Measurements from ENCODE around the gene PSME3.
"Not testable (repeated sequence)": the region's sequence is repeated elsewhere in the genome, so short reads cannot be mapped to it uniquely, and the experiment has no call there.

Gene PSME3

DNA sequence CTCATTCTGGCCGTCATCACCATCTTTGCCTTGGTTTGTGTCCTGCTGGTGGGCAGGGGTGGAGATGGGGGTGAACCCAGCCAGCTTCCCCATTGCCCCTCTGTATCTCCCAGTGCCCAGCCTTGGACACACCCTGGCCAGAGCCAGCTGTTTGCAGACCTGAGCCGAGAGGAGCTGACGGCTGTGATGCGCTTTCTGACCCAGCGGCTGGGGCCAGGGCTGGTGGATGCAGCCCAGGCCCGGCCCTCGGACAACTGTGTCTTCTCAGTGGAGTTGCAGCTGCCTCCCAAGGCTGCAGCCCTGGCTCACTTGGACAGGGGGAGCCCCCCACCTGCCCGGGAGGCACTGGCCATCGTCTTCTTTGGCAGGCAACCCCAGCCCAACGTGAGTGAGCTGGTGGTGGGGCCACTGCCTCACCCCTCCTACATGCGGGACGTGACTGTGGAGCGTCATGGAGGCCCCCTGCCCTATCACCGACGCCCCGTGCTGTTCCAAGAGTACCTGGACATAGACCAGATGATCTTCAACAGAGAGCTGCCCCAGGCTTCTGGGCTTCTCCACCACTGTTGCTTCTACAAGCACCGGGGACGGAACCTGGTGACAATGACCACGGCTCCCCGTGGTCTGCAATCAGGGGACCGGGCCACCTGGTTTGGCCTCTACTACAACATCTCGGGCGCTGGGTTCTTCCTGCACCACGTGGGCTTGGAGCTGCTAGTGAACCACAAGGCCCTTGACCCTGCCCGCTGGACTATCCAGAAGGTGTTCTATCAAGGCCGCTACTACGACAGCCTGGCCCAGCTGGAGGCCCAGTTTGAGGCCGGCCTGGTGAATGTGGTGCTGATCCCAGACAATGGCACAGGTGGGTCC lies 18.4 kb downstream of the PSME3 start:
- DNase-seq, result not testable (repeated sequence)

DNA sequence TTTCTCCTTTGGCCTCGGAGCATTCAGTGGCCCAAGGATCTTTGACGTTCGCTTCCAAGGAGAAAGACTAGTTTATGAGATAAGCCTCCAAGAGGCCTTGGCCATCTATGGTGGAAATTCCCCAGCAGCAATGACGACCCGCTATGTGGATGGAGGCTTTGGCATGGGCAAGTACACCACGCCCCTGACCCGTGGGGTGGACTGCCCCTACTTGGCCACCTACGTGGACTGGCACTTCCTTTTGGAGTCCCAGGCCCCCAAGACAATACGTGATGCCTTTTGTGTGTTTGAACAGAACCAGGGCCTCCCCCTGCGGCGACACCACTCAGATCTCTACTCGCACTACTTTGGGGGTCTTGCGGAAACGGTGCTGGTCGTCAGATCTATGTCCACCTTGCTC lies 19.2 kb downstream of the PSME3 start:
- no peak for DNase-seq

DNA sequence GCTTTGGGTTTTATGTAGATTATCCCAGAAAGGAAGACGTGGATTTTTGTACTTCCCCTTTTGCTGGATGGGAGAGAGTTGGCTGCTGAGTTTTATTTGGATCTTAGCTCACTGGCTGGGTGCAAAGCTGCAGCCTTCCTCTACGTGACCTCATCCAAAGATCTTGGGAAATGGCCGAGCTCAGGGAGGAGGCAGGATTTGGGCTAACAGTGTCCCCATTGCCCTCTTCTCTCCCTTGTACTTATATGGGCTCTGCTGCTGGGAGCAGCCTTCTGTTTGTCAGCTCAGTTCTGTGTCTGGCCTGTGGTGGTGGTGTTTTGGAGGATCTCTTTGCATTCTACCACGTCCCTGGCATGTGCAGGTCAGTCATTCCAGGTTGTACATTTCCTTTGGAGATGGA lies 19.8 kb downstream of the PSME3 start:
- no peak for DNase-seq

DNA sequence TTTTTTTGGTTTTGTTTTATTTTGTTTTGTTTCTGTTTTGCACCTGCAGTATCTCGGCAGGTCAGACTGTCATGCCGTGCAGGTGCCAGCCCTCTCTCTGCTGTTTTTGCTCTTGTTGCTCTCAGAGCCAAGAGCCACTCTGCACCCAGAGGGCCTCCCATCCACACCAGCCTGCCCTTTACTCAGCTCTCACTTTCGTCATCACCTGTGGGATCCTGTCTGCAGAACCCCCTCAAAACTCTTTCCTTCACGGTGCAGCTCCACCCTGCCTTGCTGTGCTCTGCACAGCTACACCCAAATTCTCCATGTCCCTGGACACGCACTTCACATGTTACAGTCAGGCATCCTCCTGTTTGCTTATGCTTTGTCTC lies 20.4 kb downstream of the PSME3 start:
- no peak for DNase-seq

DNA sequence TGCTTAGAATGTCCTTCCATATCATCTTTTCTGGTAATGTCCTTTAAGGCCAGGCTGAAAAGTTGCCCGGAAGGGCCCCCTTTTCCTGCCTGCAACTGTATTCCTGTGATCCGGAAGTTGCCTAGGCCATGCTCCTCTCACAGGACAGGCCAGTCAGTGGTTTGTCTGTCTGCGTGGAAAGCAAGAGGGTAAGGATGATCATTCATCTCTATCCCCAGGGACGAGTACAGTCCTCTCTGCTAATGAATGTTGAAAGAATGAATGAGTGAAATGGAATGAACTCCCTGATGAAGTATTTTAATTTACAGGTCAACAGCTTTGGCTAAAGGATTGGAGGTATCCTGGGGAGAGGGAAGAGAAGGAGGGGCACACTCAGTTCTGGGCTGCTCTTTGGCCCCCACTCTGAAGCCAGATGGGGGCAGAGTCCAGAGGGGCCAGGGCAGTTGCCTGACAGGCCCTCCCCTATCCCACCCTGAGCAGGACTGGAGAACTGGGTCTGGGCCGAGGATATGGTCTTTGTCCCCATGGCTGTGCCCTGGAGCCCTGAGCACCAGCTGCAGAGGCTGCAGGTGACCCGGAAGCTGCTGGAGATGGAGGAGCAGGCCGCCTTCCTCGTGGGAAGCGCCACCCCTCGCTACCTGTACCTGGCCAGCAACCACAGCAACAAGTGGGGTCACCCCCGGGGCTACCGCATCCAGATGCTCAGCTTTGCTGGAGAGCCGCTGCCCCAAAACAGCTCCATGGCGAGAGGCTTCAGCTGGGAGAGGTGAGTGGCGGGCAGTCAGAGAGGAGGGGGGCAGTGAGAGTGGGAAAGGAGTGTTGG lies 21.0 kb downstream of the PSME3 start:
- no peak for DNase-seq

DNA sequence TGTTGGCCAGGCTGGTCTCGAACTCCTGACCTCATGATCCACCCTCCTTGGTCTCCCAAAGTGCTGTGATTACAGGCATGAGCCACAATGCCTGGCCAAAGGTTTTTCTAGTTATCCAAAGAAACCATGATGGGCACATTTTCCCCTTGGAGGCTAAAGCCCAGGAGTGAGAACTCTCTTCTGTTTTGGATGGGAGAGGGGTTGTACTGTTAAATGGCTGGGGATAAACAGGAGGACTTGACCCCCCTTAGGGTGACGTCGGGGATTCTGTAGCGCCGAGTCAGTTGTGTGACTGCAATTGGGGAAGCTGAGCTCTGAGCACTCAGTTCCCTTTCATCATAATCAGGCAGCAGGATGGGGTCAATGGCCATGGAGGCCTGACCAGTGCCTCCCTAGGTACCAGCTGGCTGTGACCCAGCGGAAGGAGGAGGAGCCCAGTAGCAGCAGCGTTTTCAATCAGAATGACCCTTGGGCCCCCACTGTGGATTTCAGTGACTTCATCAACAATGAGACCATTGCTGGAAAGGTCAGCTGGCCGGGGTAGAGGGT lies 21.9 kb downstream of the PSME3 start:
- DNase-seq, result no peak

DNA sequence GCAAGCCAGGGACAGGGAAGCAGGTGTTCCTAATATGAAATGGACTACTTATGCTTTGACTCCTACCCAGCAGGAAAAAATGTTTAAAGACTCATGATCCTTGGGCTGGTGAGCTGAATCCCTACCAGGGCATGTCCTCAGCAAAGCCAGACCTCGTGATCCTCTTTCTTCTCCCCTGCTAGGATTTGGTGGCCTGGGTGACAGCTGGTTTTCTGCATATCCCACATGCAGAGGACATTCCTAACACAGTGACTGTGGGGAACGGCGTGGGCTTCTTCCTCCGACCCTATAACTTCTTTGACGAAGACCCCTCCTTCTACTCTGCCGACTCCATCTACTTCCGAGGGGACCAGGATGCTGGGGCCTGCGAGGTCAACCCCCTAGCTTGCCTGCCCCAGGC lies 22.9 kb downstream of the PSME3 start:
- DNase-seq, result not testable (repeated sequence)

DNA sequence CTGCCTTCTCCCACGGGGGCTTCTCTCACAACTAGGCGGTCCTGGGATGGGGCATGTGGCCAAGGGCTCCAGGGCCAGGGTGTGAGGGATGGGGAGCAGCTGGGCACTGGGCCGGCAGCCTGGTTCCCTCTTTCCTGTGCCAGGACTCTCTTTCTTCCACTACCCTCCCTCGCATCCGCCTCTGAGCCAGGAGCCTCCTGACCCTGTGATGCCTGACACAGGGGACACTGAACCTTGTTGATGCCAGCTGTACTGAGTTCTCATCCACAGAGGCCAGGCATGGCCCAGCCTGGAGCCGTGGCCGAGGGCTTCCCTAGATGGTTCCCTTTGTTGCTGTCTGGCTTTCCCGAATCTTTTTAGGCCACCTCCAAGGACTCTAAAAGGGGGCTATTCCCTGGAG lies 23.3 kb downstream of the PSME3 start:
- not testable (repeated sequence) for DNase-seq

DNA sequence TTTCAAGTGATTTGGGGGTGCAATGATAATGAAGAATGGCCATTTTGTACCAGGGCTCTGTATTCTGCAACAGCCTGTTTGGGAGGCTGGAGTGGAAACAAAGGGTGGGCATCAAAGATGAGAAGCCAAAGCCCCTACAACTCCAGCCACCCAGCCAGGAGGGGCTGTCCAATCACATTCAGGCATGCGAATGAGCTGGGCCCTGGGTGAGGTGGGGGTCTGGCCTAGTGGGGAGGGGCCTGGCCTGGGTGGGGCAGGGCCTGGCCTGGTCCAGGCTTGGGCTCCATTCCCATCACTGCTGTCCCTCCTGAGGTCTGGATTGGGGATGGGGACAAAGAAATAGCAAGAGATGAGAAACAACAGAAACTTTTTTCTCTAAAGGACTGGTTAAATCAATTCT lies 24.2 kb downstream of the PSME3 start:
- no peak for DNase-seq

DNA sequence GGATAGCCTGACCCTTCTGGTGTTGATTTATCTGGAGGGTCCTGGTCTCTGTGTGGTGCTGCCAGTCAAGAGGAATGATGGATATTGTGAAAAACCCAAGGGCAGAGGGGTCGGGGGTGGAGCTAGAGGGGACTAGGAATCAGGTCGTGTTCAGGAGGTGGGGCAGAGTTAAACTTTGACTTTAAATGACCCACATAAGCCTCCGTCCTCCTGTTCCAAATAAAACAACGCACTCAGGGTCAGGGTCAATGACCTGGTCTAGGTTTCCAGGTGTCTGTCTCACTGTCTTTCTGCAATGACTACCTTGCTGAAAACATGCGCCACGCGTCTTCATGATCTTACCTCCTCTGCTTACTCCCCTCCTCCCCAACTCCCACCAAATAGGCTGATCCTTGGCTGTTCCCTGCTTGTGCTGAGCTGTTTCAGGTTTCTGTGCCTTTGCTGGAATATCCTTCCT lies 32.5 kb downstream of the PSME3 start:
- no peak for DNase-seq

DNA sequence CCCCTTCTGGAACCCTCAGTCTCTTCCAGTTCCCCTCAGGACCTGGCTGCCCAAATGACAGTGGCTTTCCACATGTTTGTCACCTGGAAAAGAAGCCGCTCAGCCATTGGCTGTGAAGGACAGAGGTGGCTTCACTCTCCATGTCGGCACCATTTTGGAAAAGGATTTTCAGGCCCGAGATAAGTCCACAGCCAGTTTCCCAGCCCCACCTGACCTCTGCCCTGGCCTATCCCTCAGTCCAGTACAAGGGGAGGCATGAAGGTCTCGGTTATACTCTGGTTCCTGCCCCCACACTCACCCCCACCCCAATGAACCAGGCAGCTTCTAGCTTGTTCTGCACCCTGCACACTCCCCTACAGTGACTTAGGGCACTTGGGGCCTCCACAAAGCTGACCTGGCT lies 33.0 kb downstream of the PSME3 start:
- no peak for DNase-seq

DNA sequence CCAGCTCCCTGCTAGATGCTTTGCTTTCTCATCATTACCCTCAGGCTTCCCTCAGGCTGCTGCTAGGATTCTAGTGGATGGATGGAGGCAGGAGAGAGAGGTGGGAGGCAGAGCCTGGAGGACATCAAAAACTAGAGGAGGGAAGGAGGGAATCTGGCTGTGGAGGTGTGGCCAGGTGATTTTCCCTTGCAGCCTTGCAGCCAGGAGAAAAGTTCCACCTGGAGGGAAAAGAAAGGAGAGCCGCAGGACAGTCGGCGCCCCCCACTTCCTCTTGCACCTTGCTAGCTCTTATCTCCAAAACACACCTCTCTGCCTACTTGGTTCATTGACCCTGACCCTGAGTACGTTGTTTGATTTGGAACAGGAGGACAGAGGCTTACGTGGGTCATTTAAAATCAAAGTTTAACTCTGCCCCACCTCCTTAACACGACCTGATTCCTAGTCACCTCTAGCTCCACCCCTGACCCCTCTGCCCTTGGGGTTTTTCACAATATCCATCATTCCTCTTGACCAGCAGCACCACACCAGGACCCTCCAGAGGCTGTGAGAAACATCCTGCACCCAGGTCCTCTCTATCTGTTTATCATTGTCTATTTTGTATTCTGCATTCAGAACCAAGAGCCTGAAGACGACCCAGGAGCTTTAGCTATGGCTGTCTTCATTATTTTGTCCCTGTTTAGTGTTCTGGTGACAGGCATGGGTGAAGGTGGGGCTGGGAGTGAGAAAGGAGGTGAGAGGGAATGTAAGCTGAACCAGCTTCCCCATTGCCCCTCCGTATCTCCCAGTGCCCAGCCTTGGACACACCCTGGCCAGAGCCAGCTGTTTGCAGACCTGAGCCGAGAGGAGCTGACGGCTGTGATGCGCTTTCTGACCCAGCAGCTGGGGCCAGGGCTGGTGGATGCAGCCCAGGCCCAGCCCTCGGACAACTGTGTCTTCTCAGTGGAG lies 33.7 kb downstream of the PSME3 start:
- DNase-seq, result no peak

DNA sequence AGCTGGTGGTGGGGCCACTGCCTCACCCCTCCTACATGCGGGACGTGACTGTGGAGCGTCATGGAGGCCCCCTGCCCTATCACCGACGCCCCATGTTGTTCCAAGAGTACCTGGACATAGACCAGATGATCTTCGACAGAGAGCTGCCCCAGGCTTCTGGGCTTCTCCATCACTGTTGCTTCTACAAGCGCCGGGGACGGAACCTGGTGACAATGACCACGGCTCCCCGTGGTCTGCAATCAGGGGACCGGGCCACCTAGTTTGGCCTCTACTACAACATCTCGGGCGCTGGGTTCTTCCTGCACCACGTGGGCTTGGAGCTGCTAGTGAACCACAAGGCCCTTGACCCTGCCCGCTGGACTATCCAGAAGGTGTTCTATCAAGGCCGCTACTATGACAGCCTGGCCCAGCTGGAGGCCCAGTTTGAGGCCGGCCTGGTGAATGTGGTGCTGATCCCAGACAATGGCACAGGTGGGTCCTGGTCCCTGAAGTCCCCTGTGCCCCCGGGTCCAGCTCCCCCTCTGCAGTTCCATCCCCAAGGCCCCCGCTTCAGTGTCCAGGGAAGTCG lies 34.6 kb downstream of the PSME3 start:
- DNase-seq, result not testable (repeated sequence)

DNA sequence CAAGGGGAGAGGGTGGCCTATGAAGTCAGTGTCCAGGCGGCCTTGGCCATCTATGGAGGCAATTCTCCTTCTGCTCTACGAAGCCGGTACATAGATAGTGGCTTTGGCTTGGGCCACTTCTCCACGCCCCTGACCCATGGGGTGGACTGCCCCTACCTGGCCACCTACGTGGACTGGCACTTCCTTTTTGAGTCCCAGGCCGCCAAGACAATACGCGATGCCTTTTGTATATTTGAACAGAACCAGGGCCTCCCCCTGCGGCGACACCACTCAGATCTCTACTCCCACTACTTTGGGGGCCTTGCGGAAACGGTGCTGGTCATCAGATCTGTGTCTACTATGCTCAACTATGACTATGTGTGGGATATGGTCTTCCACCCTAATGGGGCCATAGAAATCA lies 35.1 kb downstream of the PSME3 start:
- no peak for DNase-seq

DNA sequence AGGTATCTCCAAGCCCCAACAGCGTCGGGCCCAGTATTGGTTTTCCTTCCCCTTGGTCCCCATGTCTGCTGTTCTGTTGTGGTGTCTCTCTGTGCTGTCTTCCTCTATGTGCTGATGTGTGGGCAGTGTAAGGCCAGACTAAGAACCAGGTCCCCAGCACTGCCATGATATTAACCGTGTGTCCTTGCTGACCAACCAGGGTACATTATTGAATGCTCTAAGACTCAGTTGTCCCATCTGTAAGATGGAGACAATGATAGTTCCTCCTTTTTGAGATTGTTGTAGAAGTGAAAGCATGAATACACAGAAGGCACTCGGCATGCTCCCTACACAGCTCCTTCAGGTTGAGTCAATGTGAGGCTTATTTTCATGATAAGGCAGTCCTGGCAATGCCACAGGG lies 38.5 kb downstream of the PSME3 start:
- DNase-seq, result no peak

DNA sequence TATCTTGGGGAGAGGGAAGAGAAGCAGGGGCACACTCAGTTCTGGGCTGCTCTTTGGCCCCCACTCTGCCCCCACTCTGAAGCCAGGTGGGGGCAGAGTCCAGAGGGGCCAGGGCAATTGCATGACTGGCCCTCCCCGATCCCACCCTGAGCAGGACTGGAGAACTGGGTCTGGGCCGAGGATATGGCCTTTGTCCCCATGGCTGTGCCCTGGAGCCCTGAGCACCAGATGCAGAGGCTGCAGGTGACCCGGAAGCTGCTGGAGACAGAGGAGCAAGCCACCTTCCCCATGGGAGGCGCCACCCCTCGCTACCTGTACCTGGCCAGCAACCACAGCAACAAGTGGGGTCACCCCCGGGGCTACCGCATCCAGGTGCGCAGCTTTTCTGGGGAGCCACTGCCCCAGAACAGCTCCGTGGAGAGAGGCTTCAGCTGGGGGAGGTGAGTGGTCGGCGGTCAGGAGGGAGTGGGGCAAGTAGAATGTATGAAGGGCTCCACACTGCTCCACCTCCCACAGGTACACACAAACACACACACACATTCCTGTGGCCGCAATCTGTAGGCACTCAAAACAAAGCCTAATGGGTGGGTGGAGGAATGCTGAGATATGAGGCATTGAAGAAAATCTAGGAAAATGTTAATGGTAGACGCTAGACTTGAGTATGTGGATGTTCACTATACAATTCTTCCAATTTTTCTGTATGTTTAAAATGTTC lies 39.2 kb downstream of the PSME3 start:
- no peak for DNase-seq

DNA sequence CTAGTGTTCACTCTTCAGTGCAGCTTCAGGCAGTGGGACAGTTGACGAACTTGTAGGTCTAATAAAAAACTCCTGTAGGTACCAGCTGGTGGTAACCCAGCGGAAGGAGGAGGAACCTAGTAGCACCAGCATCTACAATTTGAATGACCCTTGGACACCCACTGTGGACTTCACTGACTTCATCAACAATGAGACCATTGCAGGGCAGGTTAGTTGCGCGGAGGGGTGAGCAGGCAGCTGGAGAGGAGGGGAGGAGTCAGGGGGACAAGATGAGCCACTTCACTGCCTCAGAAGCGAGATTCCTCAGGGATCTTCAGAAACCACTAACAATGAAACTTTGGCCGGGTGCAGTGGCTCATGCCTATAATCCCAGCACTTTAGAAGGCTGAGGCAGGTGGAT lies 40.1 kb downstream of the PSME3 start:
- DNase-seq, result no peak

DNA sequence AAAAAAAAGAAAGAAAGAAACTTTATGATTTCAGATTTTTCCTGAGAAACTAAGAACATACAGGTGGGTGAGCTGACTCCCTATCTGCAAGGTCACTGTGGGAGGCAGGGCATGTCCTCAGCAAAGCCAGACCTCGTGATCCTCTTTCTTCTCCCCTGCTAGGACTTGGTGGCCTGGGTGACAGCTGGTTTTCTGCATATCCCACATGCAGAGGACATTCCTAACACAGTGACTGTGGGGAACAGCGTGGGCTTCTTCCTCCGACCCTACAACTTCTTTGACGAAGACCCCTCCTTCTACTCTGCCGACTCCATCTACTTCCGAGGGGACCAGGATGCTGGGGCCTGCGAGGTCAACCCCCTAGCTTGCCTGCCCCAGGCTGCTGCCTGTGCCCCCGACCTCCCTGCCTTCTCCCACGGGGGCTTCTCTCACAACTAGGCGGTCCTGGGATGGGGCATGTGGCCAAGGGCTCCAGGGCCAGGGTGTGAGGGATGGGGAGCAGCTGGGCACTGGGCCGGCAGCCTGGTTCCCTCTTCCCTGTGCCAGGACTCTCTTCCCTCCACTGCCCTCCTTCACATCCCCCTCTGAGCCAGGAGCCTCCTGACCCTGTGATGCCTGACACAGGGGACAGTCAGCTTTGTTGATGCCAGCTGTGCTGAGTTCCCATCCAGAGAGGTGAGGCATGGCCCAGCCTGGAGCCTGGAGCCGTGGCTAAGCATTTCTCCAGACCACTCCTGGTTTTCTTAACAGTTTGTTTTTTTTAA lies 40.9 kb downstream of the PSME3 start:
- not testable (repeated sequence) for DNase-seq

DNA sequence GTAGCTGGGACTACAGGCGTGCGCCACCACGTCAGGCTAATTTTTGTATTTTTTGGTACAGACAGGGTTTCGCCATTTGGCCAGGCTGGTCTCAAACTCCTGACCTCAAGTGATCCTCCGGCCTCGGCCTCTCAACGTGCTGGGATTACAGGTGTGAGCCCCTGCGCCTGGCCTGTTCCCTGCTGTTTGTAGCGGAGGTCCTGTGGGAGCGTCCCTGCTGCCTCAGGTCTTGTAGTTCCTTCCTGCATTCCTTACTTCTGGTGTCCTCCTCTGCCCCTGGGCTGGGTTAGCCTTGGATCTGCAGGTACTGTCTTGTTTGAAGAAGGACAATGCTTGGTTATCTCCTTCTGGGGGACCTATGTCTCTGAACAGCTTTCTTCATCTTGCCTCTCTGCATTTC lies 43.8 kb downstream of the PSME3 start:
- no peak for DNase-seq

DNA sequence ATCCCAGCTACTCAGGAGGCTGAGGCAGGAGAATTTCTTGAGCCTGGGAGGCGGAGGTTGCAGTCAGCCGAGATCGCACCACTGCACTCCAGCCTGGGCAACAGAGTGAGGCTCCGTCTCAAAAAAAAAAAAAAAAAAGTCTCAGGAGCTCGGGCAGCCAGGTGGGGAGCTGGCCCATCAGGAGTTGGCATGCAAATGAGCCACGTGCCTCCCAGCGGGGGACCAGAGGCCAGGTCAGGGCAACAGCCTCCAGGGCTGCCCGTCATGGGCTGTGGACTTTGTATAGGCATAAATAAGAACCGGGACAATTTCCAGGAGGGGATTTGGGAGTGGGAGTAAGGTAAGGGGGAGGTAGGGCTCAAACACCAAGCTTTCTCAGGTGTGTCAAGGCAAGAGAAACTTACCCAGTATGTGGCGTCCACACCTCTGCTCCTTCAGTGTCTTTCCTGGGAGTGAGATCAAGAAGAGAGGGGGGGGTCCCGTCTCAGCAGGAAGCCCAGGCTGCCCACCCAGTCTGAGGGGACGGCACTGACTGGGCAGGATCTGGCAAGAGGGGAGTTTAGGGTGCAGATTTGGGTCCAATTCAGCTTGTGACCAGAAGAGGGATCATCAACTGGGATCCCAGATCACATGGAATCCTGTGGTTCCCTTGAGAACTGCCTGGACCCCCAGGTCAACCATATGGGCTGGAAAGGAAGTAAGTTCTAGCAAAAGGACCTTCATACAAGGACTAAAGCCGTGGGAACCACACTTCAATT lies 45.1 kb downstream of the PSME3 start:
- no peak for DNase-seq

Measured in activated CD4-positive, alpha-beta T cell treated with anti-CD3 and anti-CD28 coated beads, Interleukin-2, amount 50 U/mL, for 4 hours (primary cell).